Lower lobe of right lung (tissue), 2 donors: Measurements from ENCODE around the gene MEIOSIN. TPM values are rescaled to one million over a fixed set of nuclear protein-coding genes. Genes with fewer than 3 reads are reported as not detected.

Source experiments
- ATAC-seq, 2 donors: fragments of 200-7000 bp; cut with Tn5 transposase; one replicate each; pipeline ENCODE4 v1.9.1; 2020 to 2022; ENCODE audit warnings: mild to moderate bottlenecking in 2 of 2, moderate library complexity in 2 of 2
- DNase-seq: peaks from one replicate; pipeline ENCODE4 v3.0.0-alpha.2; 2020
- H3K27ac ChIP-seq: fragments of 200-600 bp; one replicate; pipeline ENCODE4 v1.8.0; 2022
- H3K27me3 ChIP-seq: fragments of 200-600 bp; one replicate; pipeline ENCODE4 v1.8.0; 2022; ENCODE audit warnings: low read depth
- H3K36me3 ChIP-seq: fragments of 200-600 bp; one replicate; pipeline ENCODE4 v1.8.0; 2022; ENCODE audit warnings: mild to moderate bottlenecking
- H3K4me1 ChIP-seq: fragments of 200-600 bp; one replicate; pipeline ENCODE4 v1.8.0; 2022
- H3K4me3 ChIP-seq: fragments of 200-600 bp; one replicate; pipeline ENCODE4 v1.8.0; 2022; ENCODE audit warnings: mild to moderate bottlenecking
- H3K9me3 ChIP-seq: fragments of 200-600 bp; one replicate; pipeline ENCODE4 v1.8.0; 2022
- intact Hi-C: fragments of 100-400 bp; cut with DNase I; formaldehyde crosslinking; loops from one replicate; pipeline ENCODE4 v1.11.0; 2022
- total RNA-seq: library from RNA; stranded (reverse); fragmentation: NEBNext Ultra II Directional; extraction: Animal tissue kit (Norgen Biotek cat#: 25700); gene quantifications from one replicate; pipeline ENCODE4 v1.2.1, GENCODE V29; 2021
- TF ChIP-seq, protein P1 (sequence below): fragments of 200-600 bp; IDR thresholded peaks from one replicate; pipeline ENCODE4 v1.8.0; 2022; ENCODE audit warnings: antibody characterized with exemption, mild to moderate bottlenecking
- donor health status: DM: no; HTN: yes; CAD: no; lungs with severe emphysema.

Gene MEIOSIN
- total RNA-seq, 1 donor from 2014 or later: not detected

DNA sequence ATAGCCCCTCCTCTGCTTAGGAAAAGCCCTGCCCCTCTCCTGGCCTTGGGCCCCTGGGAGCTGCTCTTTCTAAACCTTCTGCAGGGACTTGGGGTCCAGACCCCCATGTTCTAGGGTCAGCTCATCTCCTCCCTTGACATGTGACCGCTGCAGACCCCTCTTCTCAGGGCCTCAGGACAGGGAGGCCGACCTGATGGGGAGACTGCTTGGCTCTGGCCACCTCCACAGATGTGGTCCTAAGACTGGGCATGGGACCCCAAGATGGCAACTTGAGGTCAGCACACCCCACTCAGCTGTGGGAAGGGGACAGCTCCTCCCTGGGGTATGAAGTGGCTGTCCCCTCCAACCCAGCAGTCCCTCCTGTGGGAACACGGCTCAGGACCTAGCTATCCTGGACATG is 39.7 kb downstream of the MEIOSIN start:
- Histone ChIP-seq H3K36me3 (peaks cover 30% of the 10 kb centered on the region), H3K9me3 (no peaks in the 10 kb centered on the region), H3K27me3 (peaks cover 24% of the 10 kb centered on the region), H3K27ac (no peak overlapping the region), H3K4me3 (no peak overlapping the region), H3K4me1 (peaks cover 13% of the 10 kb centered on the region)
- DNase-seq (no peak), ATAC-seq (no peak)
- intact Hi-C loops: no loop called here
- TF ChIP-seq, protein P1, sequence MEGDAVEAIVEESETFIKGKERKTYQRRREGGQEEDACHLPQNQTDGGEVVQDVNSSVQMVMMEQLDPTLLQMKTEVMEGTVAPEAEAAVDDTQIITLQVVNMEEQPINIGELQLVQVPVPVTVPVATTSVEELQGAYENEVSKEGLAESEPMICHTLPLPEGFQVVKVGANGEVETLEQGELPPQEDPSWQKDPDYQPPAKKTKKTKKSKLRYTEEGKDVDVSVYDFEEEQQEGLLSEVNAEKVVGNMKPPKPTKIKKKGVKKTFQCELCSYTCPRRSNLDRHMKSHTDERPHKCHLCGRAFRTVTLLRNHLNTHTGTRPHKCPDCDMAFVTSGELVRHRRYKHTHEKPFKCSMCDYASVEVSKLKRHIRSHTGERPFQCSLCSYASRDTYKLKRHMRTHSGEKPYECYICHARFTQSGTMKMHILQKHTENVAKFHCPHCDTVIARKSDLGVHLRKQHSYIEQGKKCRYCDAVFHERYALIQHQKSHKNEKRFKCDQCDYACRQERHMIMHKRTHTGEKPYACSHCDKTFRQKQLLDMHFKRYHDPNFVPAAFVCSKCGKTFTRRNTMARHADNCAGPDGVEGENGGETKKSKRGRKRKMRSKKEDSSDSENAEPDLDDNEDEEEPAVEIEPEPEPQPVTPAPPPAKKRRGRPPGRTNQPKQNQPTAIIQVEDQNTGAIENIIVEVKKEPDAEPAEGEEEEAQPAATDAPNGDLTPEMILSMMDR: no peak

DNA sequence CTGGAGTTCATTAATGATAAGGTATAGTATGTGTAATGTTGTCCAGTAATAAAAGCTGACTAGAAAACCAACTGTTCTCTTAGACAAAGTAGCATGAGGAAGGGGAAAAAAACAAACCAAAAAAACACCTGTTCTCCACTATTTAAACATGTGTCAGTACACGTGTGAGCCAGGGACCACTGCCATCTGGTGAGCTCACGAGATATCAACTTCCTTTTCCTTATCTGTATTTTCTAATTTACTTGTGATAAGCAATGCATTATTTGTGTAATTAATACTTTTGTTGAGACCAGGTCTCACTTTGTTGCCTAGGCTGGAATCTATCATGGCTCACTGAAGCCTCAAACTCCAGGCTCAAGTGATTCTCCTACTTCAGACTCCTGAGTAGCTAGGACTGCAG is 40.1 kb downstream of the MEIOSIN start:
- Histone ChIP-seq H3K4me3 (no peak overlapping the region), H3K9me3 (no peaks in the 10 kb centered on the region), H3K27me3 (peaks cover 28% of the 10 kb centered on the region), H3K27ac (no peak overlapping the region), H3K36me3 (peaks cover 35% of the 10 kb centered on the region), H3K4me1 (peaks cover 10% of the 10 kb centered on the region)
- TF ChIP-seq, protein P1: no peak
- intact Hi-C loops: no loop called here
- DNase-seq (no peak), ATAC-seq (no peak)

DNA sequence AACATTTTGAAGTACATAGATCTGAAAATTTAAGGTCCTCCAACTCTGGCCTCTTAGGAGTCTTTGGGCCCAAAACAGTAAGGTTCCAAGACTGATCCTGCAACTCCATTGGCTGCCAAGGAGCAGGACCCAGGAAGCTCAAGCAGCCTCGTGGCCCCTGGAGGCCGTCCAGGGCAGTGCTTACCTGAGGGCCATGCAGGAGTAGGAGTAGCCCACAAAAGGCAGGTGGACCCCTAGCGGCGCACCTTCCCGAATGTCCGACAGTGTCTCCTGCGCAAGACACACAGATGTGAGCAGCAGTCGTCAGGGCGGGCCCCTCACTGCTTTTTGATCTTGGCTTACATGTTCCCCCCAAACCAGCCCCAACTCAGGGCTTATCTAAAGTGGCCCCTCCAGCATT is 41.5 kb downstream of the MEIOSIN start:
- TF ChIP-seq, protein P1: no peak
- H3K4me3 ChIP-seq: no peak overlapping the region
- peaks cover 37% of the 10 kb centered on the region for H3K36me3 ChIP-seq
- no peaks in the 10 kb centered on the region for H3K9me3 ChIP-seq
- DNase-seq (no peak), ATAC-seq (no peak)
- no peak overlapping the region for H3K27ac ChIP-seq
- H3K27me3 ChIP-seq: peaks cover 30% of the 10 kb centered on the region
- H3K4me1 ChIP-seq: peaks cover 20% of the 10 kb centered on the region
- intact Hi-C loops: no loop called here

DNA sequence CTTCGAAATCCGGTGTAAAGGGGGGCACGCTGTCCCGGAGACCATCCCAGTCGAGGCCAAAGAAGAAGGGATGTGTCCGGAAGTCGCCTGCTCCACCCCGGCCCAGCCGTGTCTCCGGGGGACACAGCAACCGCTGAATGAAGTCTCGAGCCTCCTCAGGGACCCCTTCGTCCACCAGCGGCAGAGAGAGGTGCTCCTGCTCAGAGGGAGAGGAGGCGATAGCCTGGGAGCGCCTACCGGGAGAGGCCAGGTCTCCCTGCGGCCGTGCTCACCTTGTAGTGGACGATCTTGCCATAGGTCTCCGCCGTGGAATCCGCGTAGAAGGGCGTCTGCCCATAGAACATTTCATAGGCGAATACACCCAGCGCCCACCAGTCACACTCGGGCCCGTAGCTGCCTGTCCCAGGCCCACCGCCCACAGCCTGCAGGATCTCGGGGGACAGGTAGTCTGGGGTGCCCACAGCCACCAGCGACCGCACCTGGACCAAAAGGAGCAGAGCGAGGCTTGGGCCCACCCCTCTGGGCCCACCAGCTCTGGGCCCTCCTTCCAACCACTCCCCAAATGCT is 44.2 kb downstream of the MEIOSIN start:
- Histone ChIP-seq H3K9me3 (no peaks in the 10 kb centered on the region), H3K4me1 (peaks cover 34% of the 10 kb centered on the region), H3K27me3 (peaks cover 21% of the 10 kb centered on the region), H3K4me3 (no peak overlapping the region), H3K36me3 (peaks cover 32% of the 10 kb centered on the region), H3K27ac (no peak overlapping the region)
- DNase-seq (no peak), ATAC-seq (no peak)
- TF ChIP-seq, protein P1: no peak
- intact Hi-C loops: no loop called here

DNA sequence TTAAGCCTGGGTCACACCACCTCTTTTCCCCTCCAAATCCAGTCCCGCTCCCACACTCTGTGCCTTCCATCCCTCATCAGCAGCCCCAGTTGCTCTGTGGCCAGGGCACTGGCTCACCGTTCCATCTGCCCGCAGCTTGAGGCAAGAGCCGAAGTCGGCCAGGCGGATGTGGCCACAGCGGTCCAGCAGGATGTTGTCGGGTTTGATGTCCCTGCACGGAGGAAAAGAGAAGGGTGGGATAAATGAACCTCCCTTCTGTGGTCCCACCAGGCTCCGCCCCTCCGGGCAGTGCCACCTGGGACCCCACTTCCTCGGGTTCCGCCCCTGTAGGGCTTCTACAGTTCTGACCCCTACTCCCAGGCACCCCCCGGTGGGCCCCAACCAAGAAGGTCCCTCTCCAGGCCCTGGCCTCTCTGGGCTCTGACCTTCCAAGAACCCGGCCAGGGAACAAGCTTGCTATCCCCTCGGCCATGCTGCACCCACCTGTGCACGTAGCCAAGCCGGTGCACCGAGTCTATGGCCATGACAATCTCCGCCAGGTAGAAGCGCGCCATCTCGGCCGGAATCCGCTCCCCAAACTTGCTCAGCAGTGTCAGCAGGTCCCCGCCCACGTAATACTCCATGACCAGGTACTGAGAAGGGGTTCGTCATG is 44.9 kb downstream of the MEIOSIN start:
- TF ChIP-seq, protein P1: no peak
- no peak for DNase-seq
- peaks cover 34% of the 10 kb centered on the region for H3K4me1 ChIP-seq
- no peaks in the 10 kb centered on the region for H3K9me3 ChIP-seq
- no peak overlapping the region for H3K27ac ChIP-seq
- no peak overlapping the region for H3K4me3 ChIP-seq
- H3K36me3 ChIP-seq: peaks cover 32% of the 10 kb centered on the region
- intact Hi-C loops: no loop called here
- H3K27me3 ChIP-seq: peaks cover 18% of the 10 kb centered on the region
- no peak for ATAC-seq
